Kidney epithelial cell (primary cell): ENCODE measurements around the gene CAMK4. TPM values are rescaled to one million over a fixed set of nuclear protein-coding genes. Genes with fewer than 3 reads are reported as not detected.

ENCODE experiments used
- DNase-seq: peaks from one replicate; pipeline ENCODE4 v3.0.0-alpha.2; 2010; ENCODE audit warnings: low read depth
- H3K27me3 ChIP-seq: 2 replicates; pipeline ENCODE4 v1.6.0; 2011; ENCODE audit warnings: low read length; ENCODE audit not compliant: control insufficient read depth, insufficient read depth
- H3K36me3 ChIP-seq: 2 replicates; pipeline ENCODE4 v1.5.1; 2011; ENCODE audit warnings: low read length; ENCODE audit not compliant: control insufficient read depth, insufficient read depth
- H3K4me3 ChIP-seq: 2 replicates; pipeline ENCODE4 v1.5.1; 2011; ENCODE audit warnings: low read depth, mild to moderate bottlenecking, control low read depth, low read length
- CTCF ChIP-seq: IDR thresholded peaks from 2 replicates; pipeline ENCODE4 v1.5.1; 2011; ENCODE audit warnings: mild to moderate bottlenecking, moderate library complexity, low read length, control low read depth, inconsistent platforms; ENCODE audit not compliant: insufficient read depth, poor library complexity, severe bottlenecking
- total RNA-seq: library from RNA; depleted of rRNA; stranded (reverse); fragments of >200 nt; gene quantifications from 2 replicates; pipeline ENCODE4 v1.2.3, GENCODE V29; 2015

Gene CAMK4
- total RNA-seq, 1 donor from 2014 or later, result 0.75 TPM

GRCh38 chr5:111227226-111227782 is 3.1 kb downstream of the CAMK4 start:
- no peak for DNase-seq
- Histone ChIP-seq H3K36me3 (no peaks in the 10 kb centered on the region), H3K27me3 (no peaks in the 10 kb centered on the region), H3K4me3 (no peak overlapping the region)
- TF ChIP-seq CTCF, result no peak

- no peak for TF ChIP-seq CTCF
- Histone ChIP-seq H3K36me3 (no peaks in the 10 kb centered on the region), H3K27me3 (no peaks in the 10 kb centered on the region), H3K4me3 (no peak overlapping the region)
- peak; percentile 12 for DNase-seq
Observed at GRCh38 chr5:111227801-111228200, 3.6 kb downstream of the CAMK4 start.

GRCh38 chr5:111228520-111229220 is 4.5 kb downstream of the CAMK4 start:
- H3K36me3 ChIP-seq, result no peaks in the 10 kb centered on the region
- H3K4me3 ChIP-seq, result no peak overlapping the region
- TF ChIP-seq CTCF, result no peak
- H3K27me3 ChIP-seq, result no peaks in the 10 kb centered on the region
- no peak for DNase-seq

GRCh38 chr5:111229221-111229835 is 5.1 kb downstream of the CAMK4 start:
- DNase-seq, result no peak
- no peaks in the 10 kb centered on the region for H3K27me3 ChIP-seq
- no peak for TF ChIP-seq CTCF
- no peaks in the 10 kb centered on the region for H3K36me3 ChIP-seq
- H3K4me3 ChIP-seq, result no peak overlapping the region

- Histone ChIP-seq H3K4me3 (no peak overlapping the region), H3K36me3 (no peaks in the 10 kb centered on the region), H3K27me3 (no peaks in the 10 kb centered on the region)
- no peak for TF ChIP-seq CTCF
- no peak for DNase-seq
Observed at GRCh38 chr5:111229871-111230810, 6.0 kb downstream of the CAMK4 start.
